Right lobe of liver (tissue), 6 donors: Measurements from ENCODE around the gene EHD4. TPM values are rescaled to one million over a fixed set of nuclear protein-coding genes. Genes with fewer than 3 reads are reported as not detected.
A peak's percentile ranks its signal among the peaks of the same experiment; 100 is the strongest.

Source experiments
- ATAC-seq, 4 donors: fragments of 200-7000 bp; cut with Tn5 transposase; one replicate each; pipeline ENCODE4 v1.9.1; 2020; ENCODE audit warnings: mild to moderate bottlenecking in 4 of 4, moderate library complexity in 4 of 4
- DNase-seq, 3 donors: peaks; one replicate each; pipeline ENCODE4 v3.0.0-alpha.2; 2020
- H3K27ac ChIP-seq, 3 donors: fragments of 200-600 bp; one replicate each; pipeline ENCODE4 v1.8.0; 2022
- H3K27me3 ChIP-seq, 2 donors: fragments of 200-600 bp; one replicate each; pipeline ENCODE4 v1.8.0; 2022
- H3K36me3 ChIP-seq, 4 donors: fragments of 200-600 bp; sonication (generic) in 1 of 4; one replicate each; pipeline versions ENCODE4 v1.5.1 to v1.8.0; 2017 to 2022; ENCODE audit warnings: control low read depth in 1 of 4
- H3K4me1 ChIP-seq, 4 donors: fragments of 200-600 bp; sonication (generic) in 1 of 4; one replicate each; pipeline versions ENCODE4 v1.5.1 to v1.8.0; 2017 to 2022; ENCODE audit warnings: control low read depth in 1 of 4
- H3K4me3 ChIP-seq, 3 donors: fragments of 200-600 bp; one replicate each; pipeline ENCODE4 v1.8.0; 2022
- H3K9me3 ChIP-seq, 4 donors: fragments of 200-600 bp; sonication (generic) in 1 of 4; one replicate each; pipeline versions ENCODE4 v1.5.1 to v1.8.0; 2017 to 2022; ENCODE audit warnings: control low read depth in 1 of 4
- CTCF ChIP-seq, 4 donors: fragments of 200-600 bp in 3 of 4; fragments of 450-650 bp in 1 of 4; IDR thresholded peaks; one replicate each; pipeline versions ENCODE4 v1.5.1 to v1.8.0; 2016 to 2022; ENCODE audit warnings: antibody characterized with exemption in 4 of 4, mild to moderate bottlenecking in 2 of 4
- POLR2A ChIP-seq: fragments of 450-650 bp; IDR thresholded peaks from one replicate; pipeline ENCODE4 v1.6.1; 2017; ENCODE audit warnings: antibody characterized with exemption, mild to moderate bottlenecking
- WGBS: methylation state at CpG from one replicate; pipeline ENCODE4 v1.1.6; 2018; ENCODE audit warnings: low coverage, low lambda C conversion rate; ENCODE audit not compliant: insufficient coverage; ENCODE audit errors: missing lambda C conversion rate; 5-methylcytosine and 5-hydroxymethylcytosine counted together
- intact Hi-C, 2 donors: fragments of 100-400 bp; cut with DNase I; formaldehyde crosslinking; loops; one replicate each; pipeline versions ENCODE4 v1.11.2 to v1.14.1; 2022
- total RNA-seq, 6 experiments: library from RNA; depleted of rRNA in 2 of 6; stranded (reverse); fragments of >200 nt in 2 of 6; fragmentation: NEBNext Ultra II Directional in 3 of 6; extraction: Animal tissue kit (Norgen Biotek cat#: 25700) in 3 of 6; gene quantifications; one replicate each; pipeline versions ENCODE4 v1.1.0 to v1.2.4, GENCODE V29; 2016 to 2023
- donor health status: DM: no; HTN: yes; CAD: no.
- donor health status: DM: no; HTN: no; CAD: no.
- donor health status: DM: no; HTN: no; CAD: no.
- donor health status: DM: no; HTN: yes; CAD: no.
- donor health status: DM: no; HTN: yes; CAD: no.

EHD4 gene
- total RNA-seq, 6 experiments from 2014 or later = 4.7 to 21.5 (median 11.1) TPM

GRCh38 chr15:42010434-42010833 lies 38.1 kb upstream of the EHD4 start:
- 0% methylated on average over 1 of the region's 1 CpG for WGBS

GRCh38 chr15:42009474-42009873 lies 37.1 kb upstream of the EHD4 start:
- no peaks in the 10 kb centered on the region for H3K4me1 ChIP-seq
- H3K27me3 ChIP-seq = no peaks in the 10 kb centered on the region
- DNase-seq (peak in 1 of 3 donors; percentile 17), ATAC-seq (no peak)
- 67% methylated on average over 5 of the region's 5 CpGs for WGBS
- no peaks in the 10 kb centered on the region for H3K36me3 ChIP-seq
- H3K4me3 ChIP-seq = no peak overlapping the region
- intact Hi-C loops = no loop called here
- H3K27ac ChIP-seq = no peak overlapping the region
- no peaks in the 10 kb centered on the region for H3K9me3 ChIP-seq
- no peak for TF ChIP-seq POLR2A
- TF ChIP-seq CTCF (IDR thresholded peaks at IDR 0.05) = no peak

More at GRCh38 chr15:42010434-42010833, 38.1 kb upstream of the EHD4 start:
- no peak overlapping the region for H3K27ac ChIP-seq
- no peaks in the 10 kb centered on the region for H3K36me3 ChIP-seq
- ATAC-seq = peak in 2 of 4 donors; percentile 11 to 81
- no peak for DNase-seq
- TF ChIP-seq CTCF (IDR thresholded peaks at IDR 0.05) = no peak
- no peak for TF ChIP-seq POLR2A
- H3K27me3 ChIP-seq = no peaks in the 10 kb centered on the region
- no peaks in the 10 kb centered on the region for H3K9me3 ChIP-seq
- no peaks in the 10 kb centered on the region for H3K4me1 ChIP-seq
- intact Hi-C loops = no loop called here
- no peak overlapping the region for H3K4me3 ChIP-seq

GRCh38 chr15:42009022-42009421 lies 36.7 kb upstream of the EHD4 start:
- Histone ChIP-seq H3K4me3 (no peak overlapping the region), H3K36me3 (no peaks in the 10 kb centered on the region), H3K27ac (no peak overlapping the region), H3K9me3 (no peaks in the 10 kb centered on the region), H3K4me1 (no peaks in the 10 kb centered on the region), H3K27me3 (no peaks in the 10 kb centered on the region)
- ATAC-seq (no peak), DNase-seq (no peak)
- TF ChIP-seq POLR2A (no peak), CTCF (IDR thresholded peaks at IDR 0.05) (no peak)
- intact Hi-C loops = no loop called here

- DNase-seq (no peak), ATAC-seq (no peak)
- Histone ChIP-seq H3K4me1 (no peaks in the 10 kb centered on the region), H3K27ac (no peak overlapping the region), H3K27me3 (no peaks in the 10 kb centered on the region), H3K4me3 (no peak overlapping the region), H3K36me3 (no peaks in the 10 kb centered on the region), H3K9me3 (no peaks in the 10 kb centered on the region)
- no peak for TF ChIP-seq POLR2A
- no peak for TF ChIP-seq CTCF (IDR thresholded peaks at IDR 0.05)
- intact Hi-C loops = no loop called here
- 86% methylated on average over 1 of the region's 1 CpG for WGBS
Observed at GRCh38 chr15:42007386-42007785, 35.0 kb upstream of the EHD4 start.

GRCh38 chr15:42002333-42002732 lies 30.0 kb upstream of the EHD4 start:
- WGBS = 83% methylated on average over 3 of the region's 6 CpGs
- Histone ChIP-seq H3K27ac (no peak overlapping the region), H3K4me1 (no peaks in the 10 kb centered on the region), H3K27me3 (no peaks in the 10 kb centered on the region), H3K36me3 (no peaks in the 10 kb centered on the region), H3K9me3 (no peaks in the 10 kb centered on the region), H3K4me3 (no peak overlapping the region)
- intact Hi-C loops = no loop called here
- DNase-seq = peak in 1 of 3 donors; percentile 15
- ATAC-seq = no peak
- TF ChIP-seq CTCF (IDR thresholded peaks at IDR 0.05) (no peak), POLR2A (no peak)
